Cerebellar cortex (tissue), 1 donor: ENCODE data around the gene SMG6.
A peak's percentile ranks its signal among the peaks of the same experiment; 100 is the strongest.

ENCODE experiments used
- DNase-seq: peaks from one replicate; pipeline ENCODE4 v3.0.0-alpha.2; 2015; ENCODE audit warnings: low spot score

The SMG6 gene

GRCh38 chr17:2102931-2103809, 200.4 kb downstream of the SMG6 start:
- peak; percentile 74 for DNase-seq

DNA sequence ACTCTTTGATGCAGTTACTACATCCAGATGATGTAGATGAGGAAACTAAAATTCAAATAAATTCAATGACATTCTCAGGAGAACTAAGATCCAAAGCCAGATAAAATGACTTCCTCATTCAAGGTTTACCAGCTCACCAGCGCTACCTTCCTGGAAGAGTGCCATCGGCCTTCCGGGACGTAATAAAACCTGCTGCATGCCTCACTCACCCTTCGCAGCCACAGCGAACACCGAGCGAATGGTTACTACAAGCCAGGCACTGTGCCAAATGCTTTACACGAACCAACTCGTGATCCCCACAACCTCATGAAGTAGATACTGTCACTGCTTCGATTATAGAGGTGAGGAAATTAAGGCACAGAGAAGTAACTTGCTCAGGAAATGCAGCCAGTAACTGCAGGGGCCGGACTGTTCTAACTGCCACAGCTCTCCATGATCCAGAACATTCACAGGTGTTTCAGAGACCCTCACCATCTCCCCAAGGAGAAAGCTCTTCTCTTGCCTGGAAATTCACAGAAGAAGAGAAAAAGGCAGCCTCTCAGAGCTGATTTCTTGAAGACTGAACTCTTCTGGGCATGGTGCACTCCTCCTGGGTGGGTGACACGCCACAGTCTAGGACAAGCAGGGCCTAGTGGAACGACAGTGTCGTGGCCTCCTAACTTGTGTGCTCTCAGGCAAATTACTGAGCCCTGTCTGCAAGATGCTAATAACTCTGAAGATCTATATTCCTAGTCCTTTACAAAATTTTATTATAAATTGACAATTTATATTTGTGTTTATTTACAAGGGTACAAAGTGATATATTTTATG, 201.9 kb downstream of the SMG6 start:
- peak; percentile 62 for DNase-seq

DNA sequence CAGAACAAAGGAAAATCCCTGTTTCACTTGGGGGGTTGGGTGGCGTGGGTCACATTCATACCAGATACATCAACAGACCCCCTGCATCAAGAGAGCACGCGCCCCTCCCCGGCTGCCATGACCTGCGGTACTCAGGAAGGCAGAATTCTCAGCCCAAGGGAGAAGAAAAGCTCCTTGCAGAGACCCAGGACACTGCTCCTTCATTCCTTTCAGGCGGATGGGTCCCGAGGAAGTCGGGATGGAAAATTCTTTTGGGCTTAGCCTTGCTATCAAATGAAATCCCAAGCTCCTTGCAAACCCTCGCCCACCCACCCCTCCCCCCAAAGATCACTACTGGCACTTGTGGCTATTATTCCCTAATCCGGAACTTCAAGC, 208.1 kb downstream of the SMG6 start:
- DNase-seq, result no peak

DNA sequence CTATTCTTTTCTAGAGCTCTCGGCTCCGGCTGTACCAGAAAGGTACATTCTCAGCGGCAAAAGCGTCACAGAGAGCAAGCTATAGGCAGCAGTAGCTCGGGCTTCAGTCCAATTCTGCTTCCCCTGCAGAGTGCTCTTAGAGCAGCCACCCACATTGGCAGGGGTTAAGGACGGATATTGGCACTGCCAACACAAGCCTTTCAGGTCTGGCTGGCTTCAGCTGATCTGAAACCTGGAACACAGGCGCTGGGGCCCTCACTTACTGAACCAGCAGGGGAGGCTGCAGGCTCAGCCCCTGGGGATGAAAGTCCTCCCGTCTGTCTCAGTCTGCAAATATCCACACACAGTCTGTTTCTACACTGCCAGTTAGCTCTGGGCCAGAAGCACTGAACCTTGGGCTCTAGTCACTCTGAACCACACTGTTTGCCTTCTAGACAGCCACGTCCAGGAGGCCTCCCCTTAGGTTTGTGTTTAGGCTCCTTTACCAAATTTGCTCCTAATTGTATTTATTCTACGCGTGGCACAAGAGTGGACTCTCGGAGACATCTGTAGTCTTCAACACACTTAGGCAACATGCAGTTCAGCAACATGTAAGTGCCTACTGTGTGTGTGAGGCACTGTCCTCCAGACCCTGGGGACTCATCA, 208.6 kb downstream of the SMG6 start:
- DNase-seq, result peak; percentile 82

DNA sequence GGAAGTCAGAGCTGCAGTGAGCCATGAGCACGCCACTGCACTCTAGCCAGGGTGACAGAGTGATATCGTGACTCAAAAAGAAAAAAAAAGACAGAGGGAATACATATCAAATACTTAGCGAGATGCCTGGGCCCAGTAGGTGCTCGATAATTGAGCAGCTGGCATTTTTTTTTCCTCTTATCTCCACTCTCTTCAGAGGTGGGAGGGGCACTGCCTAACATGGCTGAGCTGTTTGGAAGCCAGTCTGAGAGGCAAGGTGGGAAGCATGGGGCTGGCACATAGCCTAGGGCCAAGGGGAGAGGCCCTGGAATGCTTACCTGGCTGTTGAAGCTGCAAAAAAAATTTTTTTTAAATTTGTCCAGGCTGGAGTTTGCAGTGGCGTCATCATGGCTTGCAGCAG, 210.2 kb downstream of the SMG6 start:
- no peak for DNase-seq

- no peak for DNase-seq
These were observed 211.3 kb downstream of the SMG6 start for GRCh38 chr17:2092253-2092652.

DNA sequence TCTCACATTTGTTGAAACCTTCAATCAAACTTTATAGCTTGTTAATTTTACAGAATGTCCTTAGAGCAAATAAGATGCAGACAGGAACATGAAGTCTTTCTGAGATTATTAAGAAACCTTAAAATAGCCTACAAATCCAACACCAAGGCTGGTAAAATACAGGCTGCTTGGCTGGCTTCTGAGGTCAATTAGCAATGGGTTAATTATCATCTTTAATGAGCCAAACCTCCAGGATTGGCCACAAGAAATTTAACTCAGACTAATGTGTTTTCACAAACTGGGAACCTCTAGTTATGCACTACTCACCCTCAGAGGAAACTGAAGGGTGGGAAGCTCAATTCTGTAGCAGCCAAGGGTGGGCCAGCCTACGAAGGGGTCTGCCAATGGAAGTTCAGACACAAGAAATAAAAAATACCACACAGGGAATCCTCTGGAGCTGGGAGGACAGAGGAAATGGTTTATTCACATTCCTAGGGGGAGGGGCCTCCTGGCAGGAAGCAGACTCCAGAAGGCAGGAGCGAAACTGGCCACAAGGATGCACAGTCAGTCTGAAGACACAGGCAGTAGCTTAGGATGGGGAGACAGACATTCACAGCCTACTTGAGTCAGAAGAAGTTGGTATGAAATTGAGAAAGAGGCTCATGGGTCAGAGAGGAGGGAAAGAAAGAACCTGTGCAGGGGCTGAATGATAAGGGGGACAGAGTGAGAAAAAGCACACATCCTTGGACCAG, 212.6 kb downstream of the SMG6 start:
- DNase-seq, result peak; percentile 51

DNA sequence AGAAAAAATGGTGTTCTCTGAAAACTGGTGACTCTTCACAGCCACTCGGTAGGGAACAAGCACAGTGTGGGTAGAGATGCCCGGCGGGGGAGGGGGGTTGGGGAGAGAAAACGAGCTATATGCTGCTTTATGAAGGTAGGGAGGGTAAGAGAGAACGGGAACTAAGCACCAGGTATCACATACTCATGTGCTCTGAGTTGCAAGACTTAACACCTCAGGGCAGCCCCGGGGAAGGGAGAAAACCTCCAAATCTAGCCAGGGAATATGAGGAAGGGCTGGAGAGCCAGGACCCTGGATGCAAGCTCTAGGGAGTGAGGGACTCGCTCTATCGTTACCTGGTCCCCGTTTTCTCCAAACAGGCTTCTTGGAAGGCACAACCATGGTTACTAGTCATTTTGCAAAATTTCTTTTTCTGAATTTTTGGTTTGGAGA, 213.4 kb downstream of the SMG6 start:
- no peak for DNase-seq

DNA sequence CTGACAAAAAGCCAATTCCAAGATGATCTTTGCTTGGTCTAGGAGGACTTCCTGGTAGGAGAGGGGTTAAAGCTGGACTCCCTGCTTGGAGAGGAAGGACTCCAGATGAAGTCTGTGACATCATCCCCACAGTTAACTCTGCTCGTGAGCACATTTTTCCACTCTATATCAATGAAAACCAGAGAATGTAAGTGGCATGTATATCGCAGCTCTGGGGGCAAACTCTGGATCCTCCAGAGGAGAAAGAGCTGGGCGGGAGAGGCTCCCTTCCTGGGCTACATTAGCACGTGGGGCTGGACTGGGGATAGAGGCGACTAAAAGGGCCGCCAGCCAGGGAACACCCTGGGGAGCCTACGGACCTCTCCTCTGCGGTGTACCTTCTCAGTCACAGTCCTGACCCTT, 214.6 kb downstream of the SMG6 start:
- DNase-seq, result no peak

GRCh38 chr17:2087597-2088211, 215.9 kb downstream of the SMG6 start:
- DNase-seq, result no peak

GRCh38 chr17:2086306-2086705, 217.3 kb downstream of the SMG6 start:
- no peak for DNase-seq

DNA sequence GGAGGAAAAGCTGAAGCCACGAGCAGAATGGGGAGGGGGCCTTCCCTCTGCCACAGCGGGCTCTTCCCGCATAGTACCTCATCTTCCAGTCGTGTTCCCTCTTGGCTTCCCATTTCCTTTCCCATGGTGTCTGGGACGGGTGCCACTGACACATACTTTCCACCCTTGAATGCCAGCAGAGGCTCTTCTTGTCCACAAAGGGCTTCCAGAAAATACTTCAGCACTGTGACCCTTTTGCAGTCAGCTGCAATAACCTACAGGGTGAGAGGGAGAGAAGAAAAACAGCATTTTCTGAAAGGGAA, 218.0 kb downstream of the SMG6 start:
- DNase-seq, result no peak

DNA sequence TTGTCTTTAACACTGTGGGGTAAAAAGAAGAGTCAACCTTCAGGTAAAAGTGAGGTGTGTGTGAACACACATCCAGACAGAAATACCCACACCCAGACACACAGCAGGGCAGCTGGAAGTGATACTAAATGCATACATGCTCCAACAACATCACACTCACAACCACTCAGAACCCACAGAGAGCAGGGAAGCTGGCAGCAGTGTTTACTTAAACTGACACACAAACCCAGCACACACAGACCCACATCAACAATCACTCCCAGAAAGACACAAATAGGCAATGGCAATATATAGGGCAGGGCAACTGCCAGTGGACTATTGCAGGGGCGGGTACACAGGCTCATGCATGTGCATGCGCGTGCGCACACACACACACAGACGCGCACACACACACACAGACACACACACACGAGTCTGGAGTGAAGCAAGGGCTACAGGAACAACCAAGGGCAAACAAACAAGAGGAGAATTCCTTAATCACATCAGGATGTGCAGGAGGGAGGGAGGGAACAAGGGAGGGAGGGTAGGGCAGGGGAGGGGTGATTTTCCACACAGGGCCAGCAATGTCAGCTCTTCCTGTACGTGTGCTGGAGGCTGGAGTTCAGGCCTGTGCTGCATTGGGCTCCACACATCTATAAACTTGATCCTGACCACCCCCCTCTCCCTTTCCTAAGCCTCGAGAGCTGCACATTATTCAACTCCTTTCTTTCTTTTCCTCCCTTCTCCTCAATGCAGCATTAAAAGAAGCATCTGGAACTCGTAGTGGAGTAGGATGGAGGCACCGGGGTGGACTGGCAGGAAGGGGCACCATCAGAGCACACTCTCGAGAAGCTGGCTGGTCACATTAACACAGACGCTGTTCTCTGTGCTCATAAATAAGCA, 218.6 kb downstream of the SMG6 start:
- DNase-seq, result no peak

DNA sequence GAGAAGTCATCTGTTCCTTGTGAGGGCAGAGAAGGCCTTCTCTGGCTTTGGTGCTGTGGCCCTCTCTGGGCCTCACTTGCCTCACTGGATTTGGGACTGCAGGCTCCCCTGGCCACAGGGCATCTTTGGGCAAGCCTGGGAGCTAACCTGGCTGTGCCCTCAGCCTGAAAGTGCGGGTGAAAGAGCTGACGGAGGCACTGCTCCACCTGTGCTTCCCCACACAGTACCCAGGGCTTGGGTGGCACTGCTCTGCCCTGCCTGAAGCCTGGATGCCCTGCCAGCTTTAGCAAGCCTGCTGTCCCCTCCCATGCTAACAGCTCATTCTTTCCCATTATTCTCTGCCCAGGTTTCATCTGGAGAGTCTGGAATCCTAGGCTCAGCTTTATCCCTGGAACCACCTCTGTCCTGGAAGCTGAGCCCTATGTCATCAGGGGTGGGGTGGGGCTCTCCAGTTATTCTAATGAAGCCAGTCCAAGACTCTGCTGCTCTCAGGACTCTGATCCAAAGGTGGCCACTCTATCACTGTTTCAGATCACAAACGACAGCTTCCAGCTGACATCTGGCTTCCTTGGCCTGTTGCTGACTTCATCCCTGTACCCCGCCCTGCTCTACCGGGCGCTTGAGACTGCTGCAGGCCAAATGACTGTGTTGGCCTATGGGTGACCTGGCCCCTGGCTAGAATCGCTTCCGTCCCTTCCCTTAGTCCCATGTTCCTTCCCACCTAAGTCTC, 219.4 kb downstream of the SMG6 start:
- no peak for DNase-seq

DNA sequence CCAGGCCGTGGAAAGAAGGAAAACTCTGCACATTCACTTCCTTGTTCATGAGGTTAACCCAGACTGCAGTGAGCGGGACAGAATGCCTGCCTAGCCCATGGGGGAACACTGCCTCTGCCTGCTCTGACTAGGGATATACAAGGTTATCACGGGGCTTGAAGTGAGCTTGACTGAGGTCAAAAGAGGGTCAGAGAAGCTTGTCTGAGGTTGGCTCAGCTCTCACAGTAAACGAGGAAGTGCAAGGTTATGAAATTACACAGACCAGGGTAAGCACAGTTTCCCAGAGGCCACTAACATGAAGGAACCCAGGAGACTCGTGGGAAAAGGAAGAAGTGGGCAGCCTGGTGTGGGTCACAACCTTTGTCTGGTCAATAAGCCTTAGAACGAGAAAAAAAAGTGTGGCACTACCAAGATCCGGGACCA, 220.0 kb downstream of the SMG6 start:
- DNase-seq, result no peak

DNA sequence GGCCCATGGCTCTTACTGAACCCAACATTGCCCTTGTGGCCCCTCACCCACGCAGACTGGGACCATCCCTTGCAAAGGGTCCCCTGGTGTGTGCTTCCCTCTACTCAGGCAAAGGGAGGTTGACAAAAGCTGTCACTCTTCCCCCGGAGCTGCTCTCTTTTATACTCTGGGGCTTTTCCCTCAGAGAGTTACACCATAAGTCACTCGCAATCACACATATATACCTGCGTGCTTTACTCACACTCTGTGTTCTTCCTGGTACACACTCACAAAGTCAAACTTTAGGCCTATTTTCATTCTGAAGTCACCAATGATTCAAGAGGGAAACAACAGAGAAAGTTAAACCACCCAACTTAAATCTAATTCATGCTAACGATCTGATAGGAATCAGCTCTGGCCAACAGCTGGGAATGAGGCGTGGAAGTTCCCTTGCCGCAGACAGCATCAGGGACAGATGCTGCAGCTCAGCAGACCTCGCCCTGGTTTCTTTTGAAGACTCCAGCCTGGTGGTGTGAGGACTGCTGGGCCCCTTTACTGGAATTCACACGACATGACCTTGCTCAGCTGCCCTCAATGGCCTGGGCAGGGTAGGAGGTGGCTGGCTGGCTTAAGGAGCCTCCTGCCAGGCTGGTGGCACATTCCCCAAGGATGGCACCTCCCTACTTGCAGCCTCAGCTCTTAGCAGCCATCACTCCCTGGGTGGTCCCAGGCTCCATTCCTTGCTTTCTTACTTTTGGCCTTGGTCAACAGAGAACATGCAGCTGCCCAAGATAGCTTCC, 221.4 kb downstream of the SMG6 start:
- no peak for DNase-seq

DNA sequence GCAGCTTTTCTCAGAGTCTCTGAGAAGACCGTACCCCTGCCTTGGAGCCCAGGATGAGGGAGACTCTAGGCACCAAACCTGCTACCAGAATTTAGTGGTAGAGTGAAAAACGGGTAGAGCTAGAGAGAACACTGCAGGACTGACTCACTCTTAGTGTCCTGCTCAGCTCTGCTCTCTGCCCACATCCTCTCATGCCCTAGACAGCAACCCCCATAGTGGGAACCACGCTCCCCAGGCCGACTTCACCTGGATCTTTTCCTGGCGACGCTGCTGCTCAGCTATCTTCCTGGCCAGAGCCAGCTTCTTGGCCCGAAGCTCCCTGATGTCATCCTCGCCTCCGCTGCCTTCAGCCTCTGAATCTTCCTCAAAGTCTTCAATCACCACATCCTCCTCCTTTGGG, 222.0 kb downstream of the SMG6 start:
- DNase-seq, result no peak

GRCh38 chr17:2077040-2077439, 226.5 kb downstream of the SMG6 start:
- DNase-seq, result no peak
